Measurements from ENCODE around the gene MSRB1.

MSRB1 gene

GRCh38 chr16:1917665-1918350 is 25.2 kb downstream of the MSRB1 start:
- H4K20me1 ChIP-seq (ENCODE audit: insufficient read depth), result no peaks in the 10 kb centered on the region
- H3K4me1 ChIP-seq (ENCODE audit: low read depth, poor library complexity, severe bottlenecking), result no peaks in the 10 kb centered on the region
- no peaks in the 10 kb centered on the region for H3K79me2 ChIP-seq (ENCODE audit: insufficient read depth, low read depth)
- no peak overlapping the region for H3K9ac ChIP-seq
- H3K4me3 ChIP-seq (IDR thresholded peaks at IDR 0.05; ENCODE audit: insufficient read depth, low read depth, low read length), result no peak overlapping the region
- no peak overlapping the region for H3K27ac ChIP-seq
- no peak overlapping the region for H3K4me2 ChIP-seq
- peaks cover 94% of the 10 kb centered on the region for H3K27me3 ChIP-seq (ENCODE audit: insufficient read depth, low read depth)
- no peak overlapping the region for H2AFZ ChIP-seq (ENCODE audit: low read depth)
- no peaks in the 10 kb centered on the region for H3K36me3 ChIP-seq (ENCODE audit: insufficient read depth)
- no peak for TF ChIP-seq CTCF (conservative IDR thresholded peaks at IDR 0.05; ENCODE audit: low read depth, low read length)

GRCh38 chr16:1917056-1917664 is 25.8 kb downstream of the MSRB1 start:
- H3K36me3 ChIP-seq (ENCODE audit: insufficient read depth), result no peaks in the 10 kb centered on the region
- H4K20me1 ChIP-seq (ENCODE audit: insufficient read depth), result no peaks in the 10 kb centered on the region
- H3K79me2 ChIP-seq (ENCODE audit: insufficient read depth, low read depth), result no peaks in the 10 kb centered on the region
- no peaks in the 10 kb centered on the region for H3K4me1 ChIP-seq (ENCODE audit: low read depth, poor library complexity, severe bottlenecking)
- no peak overlapping the region for H3K4me3 ChIP-seq (IDR thresholded peaks at IDR 0.05; ENCODE audit: insufficient read depth, low read depth, low read length)
- no peak overlapping the region for H3K9ac ChIP-seq
- H3K27me3 ChIP-seq (ENCODE audit: insufficient read depth, low read depth), result peaks cover 93% of the 10 kb centered on the region
- TF ChIP-seq CTCF (conservative IDR thresholded peaks at IDR 0.05; ENCODE audit: low read depth, low read length), result no peak
- no peak overlapping the region for H2AFZ ChIP-seq (ENCODE audit: low read depth)
- no peak overlapping the region for H3K27ac ChIP-seq
- H3K4me2 ChIP-seq, result no peak overlapping the region

GRCh38 chr16:1916640-1916990 is 26.4 kb downstream of the MSRB1 start:
- no peak for TF ChIP-seq CTCF (conservative IDR thresholded peaks at IDR 0.05; ENCODE audit: low read depth, low read length)
- Histone ChIP-seq H3K27ac (no peak overlapping the region), H3K36me3 (ENCODE audit: insufficient read depth) (no peaks in the 10 kb centered on the region), H4K20me1 (ENCODE audit: insufficient read depth) (no peaks in the 10 kb centered on the region), H2AFZ (ENCODE audit: low read depth) (no peak overlapping the region), H3K4me3 (IDR thresholded peaks at IDR 0.05; ENCODE audit: insufficient read depth, low read depth, low read length) (no peak overlapping the region), H3K79me2 (ENCODE audit: insufficient read depth, low read depth) (no peaks in the 10 kb centered on the region), H3K4me2 (no peak overlapping the region), H3K27me3 (ENCODE audit: insufficient read depth, low read depth) (peaks cover 90% of the 10 kb centered on the region), H3K4me1 (ENCODE audit: low read depth, poor library complexity, severe bottlenecking) (no peaks in the 10 kb centered on the region), H3K9ac (no peak overlapping the region)

- no peak overlapping the region for H3K27ac ChIP-seq
- H3K4me2 ChIP-seq, result no peak overlapping the region
- no peak overlapping the region for H3K9ac ChIP-seq
- no peaks in the 10 kb centered on the region for H4K20me1 ChIP-seq (ENCODE audit: insufficient read depth)
- H2AFZ ChIP-seq (ENCODE audit: low read depth), result no peak overlapping the region
- no peaks in the 10 kb centered on the region for H3K36me3 ChIP-seq (ENCODE audit: insufficient read depth)
- H3K27me3 ChIP-seq (ENCODE audit: insufficient read depth, low read depth), result peaks cover 84% of the 10 kb centered on the region
- TF ChIP-seq CTCF (conservative IDR thresholded peaks at IDR 0.05; ENCODE audit: low read depth, low read length), result no peak
- no peak overlapping the region for H3K4me3 ChIP-seq (IDR thresholded peaks at IDR 0.05; ENCODE audit: insufficient read depth, low read depth, low read length)
- H3K79me2 ChIP-seq (ENCODE audit: insufficient read depth, low read depth), result no peaks in the 10 kb centered on the region
- H3K4me1 ChIP-seq (ENCODE audit: low read depth, poor library complexity, severe bottlenecking), result no peaks in the 10 kb centered on the region
These were observed 27.0 kb downstream of the MSRB1 start for GRCh38 chr16:1915732-1916639.
